ENCODE measurements around the gene CNTNAP2. TPM values are rescaled to one million over a fixed set of nuclear protein-coding genes. Genes with fewer than 3 reads are reported as not detected.

Gene CNTNAP2
- total and polyA plus RNA-seq, 2 of the 8 experiments (the other 6 are each of a cell fraction or from before 2014, with no cell fraction given), result 27.9 to 71.0 TPM

DNA sequence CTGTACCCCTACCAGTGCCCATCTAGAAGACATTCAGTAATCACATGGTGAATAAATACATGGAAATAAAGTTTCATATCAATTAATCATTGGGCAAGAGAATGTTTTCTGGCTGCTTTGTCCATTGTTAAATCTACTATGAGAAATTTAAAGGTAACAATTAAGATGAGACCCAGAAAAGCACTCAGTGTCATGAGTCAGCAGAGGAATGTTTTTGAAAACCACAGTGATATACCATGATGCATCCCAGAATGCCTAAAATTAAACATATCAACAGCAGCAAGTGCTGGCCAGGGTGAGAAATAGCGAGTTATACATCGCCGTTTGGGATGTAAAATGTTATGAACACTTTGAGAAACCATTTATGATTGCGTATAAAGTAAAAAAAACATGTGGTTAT is 1648.7 kb downstream of the CNTNAP2 start (continued):
- no peak for TF ChIP-seq TAF1 (IDR thresholded peaks at IDR 0.05; ENCODE audit: low read depth, low read length)
- TF ChIP-seq TCF12 (IDR thresholded peaks at IDR 0.05; ENCODE audit: low read depth, low read length), result no peak
